Retinal pigment epithelial cell (primary cell): ENCODE data around the gene BIN1.

Source experiments
- DNase-seq: peaks from one replicate; pipeline ENCODE4 v3.0.0-alpha.2; 2010; ENCODE audit warnings: low read depth
- H3K4me3 ChIP-seq: 2 replicates; pipeline ENCODE4 v1.5.1; 2011; ENCODE audit warnings: mild to moderate bottlenecking, low read length, control low read depth, moderate library complexity
- CTCF ChIP-seq: conservative IDR thresholded peaks from 2 replicates; pipeline ENCODE4 v1.5.1; 2011; ENCODE audit warnings: low read depth, low read length, control low read depth, inconsistent platforms

BIN1 gene

GRCh38 chr2:127074358-127074757 lies 32.6 kb downstream of the BIN1 start:
- DNase-seq, result no peak
- no peak overlapping the region for H3K4me3 ChIP-seq
- no peak for TF ChIP-seq CTCF

- no peak for TF ChIP-seq CTCF
- H3K4me3 ChIP-seq, result no peak overlapping the region
- DNase-seq, result no peak
Measured at GRCh38 chr2:127072970-127073369, 34.0 kb downstream of the BIN1 start.

GRCh38 chr2:127072396-127072795 lies 34.6 kb downstream of the BIN1 start:
- peak; percentile 11 for TF ChIP-seq CTCF
- DNase-seq, result no peak
- H3K4me3 ChIP-seq, result no peak overlapping the region

- no peak overlapping the region for H3K4me3 ChIP-seq
- no peak for DNase-seq
- TF ChIP-seq CTCF, result peak; percentile 3
Measured at GRCh38 chr2:127071901-127072328, 35.0 kb downstream of the BIN1 start.

- DNase-seq, result no peak
- no peak overlapping the region for H3K4me3 ChIP-seq
- no peak for TF ChIP-seq CTCF
Measured at GRCh38 chr2:127070221-127070620, 36.7 kb downstream of the BIN1 start.

- no peak for TF ChIP-seq CTCF
- DNase-seq, result no peak
- H3K4me3 ChIP-seq, result no peak overlapping the region
Measured at GRCh38 chr2:127069536-127069935, 37.4 kb downstream of the BIN1 start.

- TF ChIP-seq CTCF, result no peak
- DNase-seq, result no peak
- no peak overlapping the region for H3K4me3 ChIP-seq
Measured at GRCh38 chr2:127069003-127069402, 38.0 kb downstream of the BIN1 start.
